GM23338 (cell line): ENCODE measurements around the gene TBK1. TPM values are rescaled to one million over a fixed set of nuclear protein-coding genes. Genes with fewer than 3 reads are reported as not detected.
A peak's percentile ranks its signal among the peaks of the same experiment; 100 is the strongest.

Source experiments
- ATAC-seq: fragments of 200-7000 bp; cut with Tn5 transposase; 3 replicates; pipeline ENCODE4 v1.9.1; 2020
- DNase-seq: peaks from one replicate; pipeline ENCODE4 v3.0.0-alpha.2; 2015; ENCODE audit warnings: low spot score
- H2AFZ ChIP-seq: fragments of 200-600 bp; sonication (generic); 2 replicates; pipeline ENCODE4 v1.8.0; 2016; ENCODE audit warnings: antibody characterized with exemption, mild to moderate bottlenecking, moderate library complexity
- H3F3A ChIP-seq: fragments of 200-600 bp; sonication (generic); replicated peaks from 2 replicates; pipeline ENCODE4 v1.8.0; 2017; ENCODE audit warnings: antibody characterized with exemption, mixed run types, low read depth
- H3K27ac ChIP-seq: fragments of 200-600 bp; sonication (generic); 2 replicates; pipeline ENCODE4 v1.6.1; 2016; ENCODE audit warnings: low read depth
- H3K27me3 ChIP-seq: fragments of 200-600 bp; sonication (generic); 2 replicates; pipeline ENCODE4 v1.8.0; 2016; ENCODE audit warnings: mild to moderate bottlenecking, mixed run types, moderate library complexity; ENCODE audit not compliant: insufficient read depth
- H3K36me3 ChIP-seq: fragments of 200-600 bp; sonication (generic); 2 replicates; pipeline ENCODE4 v1.8.0; 2016; ENCODE audit warnings: mild to moderate bottlenecking; ENCODE audit not compliant: insufficient read depth
- H3K4me1 ChIP-seq: fragments of 200-600 bp; sonication (generic); 2 replicates; pipeline ENCODE4 v1.8.0; 2016; ENCODE audit warnings: mild to moderate bottlenecking, moderate library complexity; ENCODE audit not compliant: insufficient read depth
- H3K4me2 ChIP-seq: fragments of 200-600 bp; sonication (generic); 2 replicates; pipeline ENCODE4 v1.7.1; 2017; ENCODE audit warnings: mixed run types
- H3K4me3 ChIP-seq: fragments of 200-600 bp; sonication (generic); 2 replicates; pipeline ENCODE4 v1.6.1; 2016; ENCODE audit warnings: mixed run types
- H3K79me2 ChIP-seq: fragments of 200-600 bp; sonication (generic); replicated peaks from 2 replicates; pipeline ENCODE4 v1.8.0; 2017; ENCODE audit warnings: mild to moderate bottlenecking; ENCODE audit not compliant: insufficient read depth
- H3K9me2 ChIP-seq: fragments of 200-600 bp; sonication (generic); 2 replicates; pipeline ENCODE4 v1.8.0; 2017; ENCODE audit not compliant: insufficient read depth
- H4K20me1 ChIP-seq: fragments of 200-600 bp; sonication (generic); replicated peaks from 2 replicates; pipeline ENCODE4 v1.8.0; 2017; ENCODE audit warnings: mild to moderate bottlenecking; ENCODE audit not compliant: insufficient read depth
- H3K27ac Mint-ChIP-seq: 2 replicates; pipeline ENCODE4 v1.8.0; 2020; ENCODE audit warnings: inconsistent platforms, mild to moderate bottlenecking, moderate library complexity, mixed read lengths
- H3K27me3 Mint-ChIP-seq: 3 replicates; pipeline ENCODE4 v1.8.0; 2022; ENCODE audit warnings: low read depth, mild to moderate bottlenecking, moderate library complexity, mixed read lengths, inconsistent platforms; ENCODE audit not compliant: insufficient read depth, poor library complexity
- H3K36me3 Mint-ChIP-seq: 3 replicates; pipeline ENCODE4 v1.8.0; 2021; ENCODE audit warnings: low read depth, mild to moderate bottlenecking, inconsistent platforms, moderate library complexity, mixed read lengths
- H3K4me1 Mint-ChIP-seq: 3 replicates; pipeline ENCODE4 v1.8.0; 2020; ENCODE audit warnings: mild to moderate bottlenecking, inconsistent platforms, mixed read lengths
- H3K4me3 Mint-ChIP-seq: 3 replicates; pipeline ENCODE4 v1.8.0; 2021; ENCODE audit warnings: moderate library complexity, mild to moderate bottlenecking, inconsistent platforms, mixed read lengths
- H3K9me3 Mint-ChIP-seq: 3 replicates; pipeline ENCODE4 v1.8.0; 2020; ENCODE audit warnings: moderate library complexity, mild to moderate bottlenecking, inconsistent platforms, mixed read lengths
- CREB1 ChIP-seq: fragments of 250-450 bp; sonication (Bioruptor Pico); IDR thresholded peaks from 2 replicates; pipeline ENCODE4 v1.5.0; 2020; ENCODE audit warnings: low read depth, mild to moderate bottlenecking, moderate library complexity
- ETS1 ChIP-seq: IDR thresholded peaks from 2 replicates; pipeline ENCODE4 v1.6.1; 2016; ENCODE audit warnings: antibody characterized with exemption
- EZH2 ChIP-seq: fragments of 200-600 bp; sonication (generic); IDR thresholded peaks from one replicate; pipeline ENCODE4 v1.8.0; 2017; ENCODE audit warnings: antibody characterized with exemption, mild to moderate bottlenecking, low read depth; ENCODE audit not compliant: unreplicated experiment
- EZH2phosphoT487 ChIP-seq: fragments of 200-600 bp; sonication (generic); IDR thresholded peaks from one replicate; pipeline ENCODE4 v1.8.1; 2018; ENCODE audit warnings: antibody characterized with exemption; ENCODE audit not compliant: unreplicated experiment
- JUNB ChIP-seq: IDR thresholded peaks from one replicate; pipeline ENCODE4 v1.6.1; 2016; ENCODE audit warnings: antibody characterized with exemption; ENCODE audit not compliant: unreplicated experiment
- NANOG ChIP-seq: IDR thresholded peaks from 2 replicates; pipeline ENCODE4 v1.6.1; 2016; ENCODE audit warnings: antibody characterized with exemption, borderline replicate concordance
- POLR2AphosphoS5 ChIP-seq: IDR thresholded peaks from 2 replicates; pipeline ENCODE4 v1.6.1; 2016; ENCODE audit warnings: antibody characterized with exemption, low read depth
- REST ChIP-seq: IDR thresholded peaks from one replicate; pipeline ENCODE4 v1.6.1; 2018; ENCODE audit warnings: antibody characterized with exemption; ENCODE audit not compliant: unreplicated experiment
- STAT1 ChIP-seq: IDR thresholded peaks from one replicate; pipeline ENCODE4 v1.6.1; 2016; ENCODE audit warnings: antibody characterized with exemption; ENCODE audit not compliant: unreplicated experiment
- ZNF114 ChIP-seq: fragments of 250-450 bp; sonication (Bioruptor Pico); IDR thresholded peaks from 2 replicates; pipeline ENCODE4 v1.5.0; 2020; ENCODE audit warnings: mild to moderate bottlenecking, moderate library complexity
- ZNF331 ChIP-seq: fragments of 250-450 bp; sonication (Bioruptor Pico); IDR thresholded peaks from 2 replicates; pipeline ENCODE4 v1.5.0; 2020; ENCODE audit warnings: low read depth, mild to moderate bottlenecking, moderate library complexity
- ZNF462 ChIP-seq: fragments of 250-450 bp; sonication (Bioruptor Pico); IDR thresholded peaks from 2 replicates; pipeline ENCODE4 v1.5.0; 2020; ENCODE audit warnings: mild to moderate bottlenecking, moderate library complexity
- polyA plus RNA-seq: library from polyadenylated mRNA; unstranded; fragments of >200 nt; fragmentation: Nextera tagmentation; extraction: Ambion mirVana; gene quantifications from 2 replicates; pipeline ENCODE4 v1.2.1, GENCODE V29; 2016
- total RNA-seq: library from RNA; depleted of rRNA; stranded (reverse); fragments of >200 nt; shearing (Covaris generic); gene quantifications from 2 replicates; pipeline ENCODE4 v1.2.3, GENCODE V29; 2014

Gene TBK1
- total and polyA plus RNA-seq, 2 experiments from 2014 or later: 21.7 to 29.9 TPM

- peaks cover 51% of the 10 kb centered on the region for H3K36me3 Mint-ChIP-seq
- peaks cover 9% of the 10 kb centered on the region for H3K4me1 Mint-ChIP-seq
- no peak overlapping the region for H3K4me3 Mint-ChIP-seq
- H3K36me3 ChIP-seq: peaks cover 9% of the 10 kb centered on the region; the same call in 1 of the 2 replicates
- peaks cover 8% of the 10 kb centered on the region; the same call in 1 of the 2 replicates for H4K20me1 ChIP-seq
- no peak for TF ChIP-seq NANOG
- no peak for TF ChIP-seq ETS1
- no peak for TF ChIP-seq STAT1
- no peak for TF ChIP-seq ZNF462
- TF ChIP-seq EZH2phosphoT487: no peak
- no peak for TF ChIP-seq JUNB
- no peak for TF ChIP-seq POLR2AphosphoS5
- TF ChIP-seq REST: no peak
- no peak for TF ChIP-seq EZH2
- TF ChIP-seq ZNF114 (CRISPR knock-in tag): no peak
- TF ChIP-seq ZNF331 (CRISPR knock-in tag): no peak
- TF ChIP-seq CREB1 (CRISPR knock-in tag): no peak
- H3K27ac Mint-ChIP-seq: peak overlapping the region; percentile 45
- H3K9me2 ChIP-seq: no peaks in the 10 kb centered on the region
- H3K4me1 ChIP-seq: peaks cover 6% of the 10 kb centered on the region; the same call in 1 of the 2 replicates
- no peak overlapping the region for H3K4me2 ChIP-seq
- H3K9me3 Mint-ChIP-seq: no peaks in the 10 kb centered on the region
- ATAC-seq (peak; percentile 41; the same call in 1 of the 3 replicates), DNase-seq (peak; percentile 17)
- H3F3A ChIP-seq: no peaks in the 10 kb centered on the region
- no peaks in the 10 kb centered on the region for H3K27me3 Mint-ChIP-seq
- H3K27ac ChIP-seq: peak overlapping the region; percentile 30; the same call in 1 of the 2 replicates
- H2AFZ ChIP-seq: no peak overlapping the region
- no peak overlapping the region for H3K4me3 ChIP-seq
- no peaks in the 10 kb centered on the region for H3K27me3 ChIP-seq
- H3K79me2 ChIP-seq: peaks cover 61% of the 10 kb centered on the region
Observed at GRCh38 chr12:64459394-64459891, 7.5 kb downstream of the TBK1 start.
